Activated CD8-positive, alpha-beta memory T cell treated with anti-CD3 and anti-CD28 coated beads, Interleukin-2, amount 10 ng/mL, durations not matched to agents 7 days and 5 days (primary cell): ENCODE measurements around the gene SLC20A1. TPM values are rescaled to one million over a fixed set of nuclear protein-coding genes. Genes with fewer than 3 reads are reported as not detected.
A peak's percentile ranks its signal among the peaks of the same experiment; 100 is the strongest.

ENCODE experiments used
- ATAC-seq: fragments of 150-1000 bp; cut with Tn5 transposase; one replicate; pipeline ENCODE4 v1.10.0; 2021; ENCODE audit warnings: moderate library complexity
- CTCF ChIA-PET: fragments of 350-600 bp; sonication (Branson Sonifier 250); formaldehyde crosslinking; loops from one replicate; lab custom pipeline; 2021; ENCODE audit warnings: antibody characterized with exemption; lab: Charles Lee
- DNase-seq: peaks from one replicate; pipeline ENCODE4 v3.0.0-alpha.2; 2020
- H3K27ac Mint-ChIP-seq: one replicate; pipeline ENCODE4 v1.8.0; 2021; ENCODE audit warnings: mild to moderate bottlenecking, mixed read lengths
- H3K27me3 Mint-ChIP-seq: one replicate; pipeline ENCODE4 v1.8.0; 2021; ENCODE audit warnings: mixed read lengths
- H3K36me3 Mint-ChIP-seq: one replicate; pipeline ENCODE4 v1.8.0; 2021; ENCODE audit warnings: mild to moderate bottlenecking, mixed read lengths
- H3K4me1 Mint-ChIP-seq: one replicate; pipeline ENCODE4 v1.8.0; 2021; ENCODE audit warnings: mixed read lengths
- H3K4me3 Mint-ChIP-seq: one replicate; pipeline ENCODE4 v1.8.0; 2021; ENCODE audit warnings: mild to moderate bottlenecking, moderate library complexity, mixed read lengths
- H3K9me3 Mint-ChIP-seq: one replicate; pipeline ENCODE4 v1.8.0; 2022; ENCODE audit warnings: low read depth, mixed read lengths
- total RNA-seq, 2 experiments: library from RNA; stranded (reverse); gene quantifications; one replicate each; pipeline ENCODE4 v1.2.3, GENCODE V29; 2021

The SLC20A1 gene
- total RNA-seq, 2 experiments from 2014 or later: 134 to 146 TPM

DNA sequence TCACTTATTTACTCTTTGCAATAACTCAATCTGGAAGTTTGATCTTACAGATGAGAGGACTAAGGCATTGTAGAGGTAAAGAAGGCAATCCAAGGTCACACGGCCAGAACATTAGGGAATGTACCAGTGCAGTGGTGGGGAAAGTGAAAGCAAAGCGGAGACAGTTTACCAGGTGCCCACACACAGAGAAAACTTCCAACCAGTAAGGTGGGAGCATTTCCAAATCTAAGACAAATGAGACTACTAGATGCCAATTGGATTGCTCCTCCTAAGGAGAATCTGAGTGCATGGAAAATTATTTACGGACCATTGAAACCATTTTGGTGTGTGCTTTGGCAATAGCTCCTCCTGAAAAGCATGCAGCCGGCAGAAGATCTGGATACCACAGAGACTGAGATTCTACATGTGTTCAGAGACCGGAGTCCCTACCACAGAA lies 34.9 kb downstream of the SLC20A1 start:
- Mint-ChIP-seq H3K27me3 (peaks cover 5% of the 10 kb centered on the region), H3K4me1 (peaks cover 19% of the 10 kb centered on the region), H3K9me3 (no peaks in the 10 kb centered on the region), H3K36me3 (no peaks in the 10 kb centered on the region), H3K4me3 (no peak overlapping the region), H3K27ac (no peak overlapping the region)
- CTCF ChIA-PET: no interaction called here
- ATAC-seq (no peak), DNase-seq (no peak)

DNA sequence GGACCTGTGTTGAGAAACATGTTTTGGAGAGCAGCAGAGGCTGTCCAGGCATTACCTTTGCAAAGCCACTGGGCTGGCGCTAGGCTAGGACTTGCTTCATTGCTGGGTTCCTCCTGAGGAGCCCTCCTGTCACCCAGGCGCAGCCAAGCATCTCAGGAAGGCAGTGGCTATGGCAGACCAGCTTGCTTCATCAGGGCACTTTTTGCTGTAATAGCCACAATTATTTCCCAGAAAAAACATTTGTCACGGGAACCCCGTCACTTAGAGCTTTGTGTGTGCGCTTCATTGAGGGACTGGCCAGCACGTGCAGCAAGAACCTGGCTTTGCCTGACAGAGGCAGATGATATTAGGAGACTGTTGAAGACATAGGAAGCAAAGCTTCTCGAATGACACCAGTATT lies 36.4 kb downstream of the SLC20A1 start:
- H3K9me3 Mint-ChIP-seq: no peaks in the 10 kb centered on the region
- no peaks in the 10 kb centered on the region for H3K36me3 Mint-ChIP-seq
- peaks cover 5% of the 10 kb centered on the region for H3K27me3 Mint-ChIP-seq
- no peak overlapping the region for H3K27ac Mint-ChIP-seq
- DNase-seq (no peak), ATAC-seq (no peak)
- peaks cover 25% of the 10 kb centered on the region for H3K4me1 Mint-ChIP-seq
- no peak overlapping the region for H3K4me3 Mint-ChIP-seq
- CTCF ChIA-PET: interaction anchor here (1.1 to 1.6 kb wide), 3 partner anchors 10 to 56 kb away, joined by 3 to 4 read pairs (median 4); no protein-coding TSS in a partner anchor

DNA sequence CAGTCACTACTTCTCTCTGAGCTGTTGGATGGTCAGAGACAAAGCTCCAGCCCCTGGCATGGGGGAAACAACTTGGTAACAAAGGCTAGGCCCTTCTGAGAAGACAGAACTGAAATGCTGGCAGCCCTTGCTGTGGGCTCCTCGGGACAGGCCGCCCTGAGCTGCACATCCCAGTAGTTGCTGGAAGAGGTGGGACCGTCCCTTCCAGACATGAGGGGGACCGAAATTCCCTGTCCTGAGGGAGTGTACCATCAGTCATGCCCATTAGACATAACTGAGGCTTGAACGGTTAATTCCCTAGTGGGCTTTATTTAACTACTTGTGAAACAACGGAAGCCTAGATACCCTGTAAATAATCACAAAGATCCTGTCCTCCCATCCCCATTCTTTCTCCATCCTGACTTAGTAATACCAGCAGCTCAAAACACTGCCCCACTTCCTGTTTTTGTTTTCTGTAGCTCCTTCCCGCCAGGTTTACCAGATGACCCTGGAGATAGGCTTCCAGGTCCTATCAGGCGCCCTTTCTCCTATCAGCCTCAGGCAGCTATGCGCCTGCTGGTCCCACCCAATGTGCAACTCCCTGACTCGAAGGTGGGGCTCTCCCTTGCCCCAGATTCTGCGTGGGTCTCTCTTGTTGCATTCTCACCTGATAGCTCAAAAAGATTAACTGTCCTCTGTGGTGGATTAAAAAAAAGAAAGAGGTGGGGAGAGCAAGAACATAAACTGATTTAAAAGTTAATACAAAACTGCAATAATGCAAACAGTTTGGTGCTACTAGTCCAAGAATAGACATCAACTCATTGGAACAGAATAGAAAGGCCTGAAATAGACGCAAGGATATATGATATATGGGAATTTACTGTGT lies 38.0 kb downstream of the SLC20A1 start:
- Mint-ChIP-seq H3K27ac (peak overlapping the region; percentile 34), H3K36me3 (no peaks in the 10 kb centered on the region)
- ATAC-seq: no peak

DNA sequence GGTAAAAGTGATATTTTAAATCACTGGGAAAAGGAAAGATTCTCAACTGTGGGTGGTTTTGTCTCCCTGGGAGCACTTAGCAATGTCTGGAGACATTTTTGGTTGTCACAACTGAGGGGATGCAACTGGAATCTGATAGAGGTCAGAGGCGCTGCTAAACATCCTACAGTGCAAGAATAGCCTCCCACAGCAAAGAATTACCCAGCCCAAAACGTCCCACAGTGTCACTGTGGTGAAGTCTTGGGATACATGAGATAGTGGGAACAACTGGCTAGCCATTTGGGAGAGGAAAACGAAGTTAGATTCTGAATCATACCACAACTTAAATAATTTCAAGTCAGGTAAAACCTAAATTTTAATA lies 38.7 kb downstream of the SLC20A1 start:
- H3K27ac Mint-ChIP-seq: no peak overlapping the region
- H3K27me3 Mint-ChIP-seq: peaks cover 2% of the 10 kb centered on the region
- H3K4me1 Mint-ChIP-seq: peaks cover 31% of the 10 kb centered on the region
- CTCF ChIA-PET: interaction anchor here (1.1 to 2.2 kb wide), 4 partner anchors 8 to 58 kb away, joined by 3 to 6 read pairs (median 4); no protein-coding TSS in a partner anchor
- H3K36me3 Mint-ChIP-seq: no peaks in the 10 kb centered on the region
- no peak overlapping the region for H3K4me3 Mint-ChIP-seq
- no peak for ATAC-seq
- no peak for DNase-seq
- no peaks in the 10 kb centered on the region for H3K9me3 Mint-ChIP-seq

More for the DNA sequence above, 38.0 kb downstream of the SLC20A1 start:
- H3K4me1 Mint-ChIP-seq: peaks cover 28% of the 10 kb centered on the region
- no peak overlapping the region for H3K4me3 Mint-ChIP-seq
- CTCF ChIA-PET: interaction anchor here (0.7 to 1.5 kb wide), 7 partner anchors 9 to 84 kb away, joined by 3 to 4 read pairs (median 3); no protein-coding TSS in a partner anchor
- peaks cover 2% of the 10 kb centered on the region for H3K27me3 Mint-ChIP-seq
- H3K9me3 Mint-ChIP-seq: no peaks in the 10 kb centered on the region
- no peak for DNase-seq

DNA sequence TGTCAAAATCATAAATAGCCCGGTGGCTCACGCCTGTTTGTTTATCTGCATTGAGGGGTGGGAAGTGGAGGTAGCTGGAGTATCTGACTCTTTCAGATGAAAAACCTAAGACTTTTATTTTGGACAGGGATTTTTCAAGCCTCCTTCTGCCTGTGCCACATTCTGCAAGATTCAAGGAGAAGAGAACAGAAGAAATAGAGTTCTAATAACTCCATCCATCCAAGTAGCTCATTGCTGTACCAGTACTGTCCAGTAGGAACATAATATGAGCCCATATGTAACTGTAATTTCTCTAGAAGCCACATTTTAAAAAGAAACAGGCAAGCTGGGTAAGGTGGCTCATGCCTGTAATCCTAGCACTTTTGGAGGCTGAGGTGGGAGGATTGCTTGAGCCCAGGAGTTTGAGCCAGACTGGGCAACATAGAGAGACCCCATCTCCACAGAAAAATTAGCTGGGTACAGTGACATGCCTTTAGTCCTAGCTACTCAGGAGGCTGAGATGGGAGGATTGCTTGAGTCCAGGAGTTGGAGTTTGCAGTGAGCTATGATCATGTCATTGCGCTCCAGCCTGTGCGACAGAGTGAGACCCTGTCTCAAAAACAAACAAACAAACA lies 39.6 kb downstream of the SLC20A1 start:
- H3K36me3 Mint-ChIP-seq: no peaks in the 10 kb centered on the region
- DNase-seq (no peak), ATAC-seq (peak; percentile 39)
- H3K4me1 Mint-ChIP-seq: peaks cover 36% of the 10 kb centered on the region
- no peak overlapping the region for H3K27ac Mint-ChIP-seq
- no peak overlapping the region for H3K4me3 Mint-ChIP-seq
- no peaks in the 10 kb centered on the region for H3K27me3 Mint-ChIP-seq
- no peaks in the 10 kb centered on the region for H3K9me3 Mint-ChIP-seq
- CTCF ChIA-PET: interaction anchor here (0.8 to 2.2 kb wide), 5 partner anchors 9 to 59 kb away, joined by 3 to 9 read pairs (median 3); no protein-coding TSS in a partner anchor

DNA sequence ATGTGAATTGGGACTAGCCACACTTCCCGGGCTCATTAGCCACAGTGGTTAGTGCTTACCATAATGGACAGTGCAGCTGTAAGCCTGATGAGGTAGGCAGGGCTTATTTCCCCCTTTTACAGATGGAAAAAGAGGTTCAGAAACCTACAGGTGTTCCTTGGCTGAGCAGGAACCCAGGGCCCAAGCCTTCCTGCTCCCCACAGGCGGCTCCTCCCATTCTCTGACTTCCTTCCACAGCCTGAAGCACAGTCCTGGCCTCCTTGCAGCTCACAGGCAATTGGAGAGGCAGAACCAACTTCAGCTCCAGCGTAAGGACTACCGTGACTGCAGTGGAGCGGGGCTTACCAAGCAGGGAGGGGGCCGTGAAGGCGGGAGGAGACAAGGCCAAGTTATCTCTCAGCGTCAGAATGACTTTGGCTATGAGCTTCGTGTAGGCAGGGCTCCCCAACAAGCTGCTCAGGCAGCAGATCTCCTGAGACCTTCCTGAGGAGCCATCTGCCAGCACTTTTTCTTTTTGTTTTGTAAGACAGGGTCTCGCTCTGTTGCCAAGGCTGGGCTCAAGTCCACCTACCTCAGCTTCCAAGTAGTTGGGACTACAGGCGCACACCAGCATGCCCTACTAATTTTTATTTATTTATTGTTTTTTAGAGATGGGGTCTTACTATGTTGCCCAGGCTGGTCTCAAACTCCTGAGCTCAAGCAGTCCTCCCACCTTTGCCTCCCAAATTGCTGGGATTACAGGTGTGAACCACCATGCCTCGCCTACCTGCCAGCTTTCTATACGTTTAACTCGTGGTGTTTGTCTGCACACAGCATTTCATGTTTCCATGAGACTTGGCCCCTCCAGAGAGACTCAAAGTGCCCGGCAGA lies 40.8 kb downstream of the SLC20A1 start:
- DNase-seq: no peak
- ATAC-seq: no peak
- peaks cover 45% of the 10 kb centered on the region for H3K4me1 Mint-ChIP-seq
- CTCF ChIA-PET: interaction anchor here (0.9 to 2.2 kb wide), 6 partner anchors 20 to 87 kb away, joined by 3 to 9 read pairs (median 5); no protein-coding TSS in a partner anchor
- no peaks in the 10 kb centered on the region for H3K9me3 Mint-ChIP-seq
- no peaks in the 10 kb centered on the region for H3K27me3 Mint-ChIP-seq
- H3K4me3 Mint-ChIP-seq: no peak overlapping the region
- H3K36me3 Mint-ChIP-seq: no peaks in the 10 kb centered on the region
- no peak overlapping the region for H3K27ac Mint-ChIP-seq

DNA sequence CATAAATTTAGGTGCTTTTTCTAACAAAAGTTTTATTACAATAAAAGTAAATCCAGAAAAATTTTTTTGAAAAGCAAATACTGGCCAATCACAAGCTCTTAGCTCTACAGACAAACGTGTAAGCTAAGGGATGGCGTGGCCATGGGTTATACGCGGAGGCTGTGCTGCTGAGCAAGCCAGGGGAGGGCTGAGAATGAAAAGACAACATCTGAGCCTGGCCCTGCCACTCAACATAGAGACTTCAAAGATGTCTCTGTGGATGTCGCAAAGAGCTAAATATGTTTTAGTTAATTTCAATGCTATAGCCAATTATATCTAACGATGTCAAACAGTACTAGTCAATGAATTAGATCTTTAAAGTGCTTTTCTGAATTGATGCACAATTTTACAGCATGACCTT lies 41.8 kb downstream of the SLC20A1 start:
- Mint-ChIP-seq H3K4me3 (no peak overlapping the region), H3K27me3 (no peaks in the 10 kb centered on the region), H3K4me1 (peaks cover 55% of the 10 kb centered on the region), H3K27ac (no peak overlapping the region), H3K9me3 (no peaks in the 10 kb centered on the region), H3K36me3 (no peaks in the 10 kb centered on the region)
- DNase-seq (no peak), ATAC-seq (no peak)
- CTCF ChIA-PET: interaction anchor here (0.8 to 1.8 kb wide), 3 partner anchors 19 to 39 kb away, joined by 3 to 4 read pairs (median 3); no protein-coding TSS in a partner anchor

DNA sequence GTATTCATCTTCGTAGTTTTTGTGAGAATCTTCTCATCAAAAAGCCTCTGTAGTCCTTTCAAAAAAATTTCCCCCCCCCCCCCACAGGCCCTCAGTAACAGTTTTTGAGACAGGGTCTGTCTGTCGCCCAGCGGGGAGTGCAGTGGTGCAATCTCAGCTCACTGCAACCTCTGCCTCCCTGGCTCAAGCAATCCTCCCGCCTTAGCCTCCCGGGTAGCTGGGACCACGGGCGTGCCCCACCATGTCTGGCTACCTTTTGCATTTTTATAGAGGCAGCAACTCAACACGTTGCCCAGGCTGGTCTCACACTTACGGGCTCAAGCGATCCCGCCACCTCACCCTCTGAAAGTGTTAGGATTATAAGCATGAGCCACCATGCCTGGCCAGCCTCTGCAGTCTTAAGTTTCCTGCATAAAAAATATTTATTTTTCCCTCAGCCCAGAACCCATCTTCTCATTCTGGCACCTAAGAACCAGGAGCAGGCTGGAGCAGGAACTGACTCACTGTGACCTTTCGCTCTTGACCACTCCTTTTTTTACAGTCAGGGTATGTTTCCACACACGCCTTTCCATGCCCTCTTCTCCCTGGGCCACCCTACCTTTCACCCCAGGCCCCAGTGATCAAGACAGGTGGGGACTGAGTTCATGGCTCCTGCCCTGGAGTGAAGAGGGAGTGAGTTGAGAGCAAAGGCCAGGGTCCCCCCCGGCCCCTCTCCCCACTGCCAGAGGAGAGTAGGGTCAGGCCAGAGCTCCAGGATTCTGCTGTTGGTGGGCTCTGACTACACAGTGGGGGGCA lies 42.5 kb downstream of the SLC20A1 start:
- Mint-ChIP-seq H3K4me1 (peaks cover 62% of the 10 kb centered on the region), H3K4me3 (no peak overlapping the region)
- CTCF ChIA-PET: interaction anchor here (0.8 to 5.3 kb wide), 3 partner anchors 19 to 59 kb away, joined by 3 to 155 read pairs (median 66); no protein-coding TSS in a partner anchor

DNA sequence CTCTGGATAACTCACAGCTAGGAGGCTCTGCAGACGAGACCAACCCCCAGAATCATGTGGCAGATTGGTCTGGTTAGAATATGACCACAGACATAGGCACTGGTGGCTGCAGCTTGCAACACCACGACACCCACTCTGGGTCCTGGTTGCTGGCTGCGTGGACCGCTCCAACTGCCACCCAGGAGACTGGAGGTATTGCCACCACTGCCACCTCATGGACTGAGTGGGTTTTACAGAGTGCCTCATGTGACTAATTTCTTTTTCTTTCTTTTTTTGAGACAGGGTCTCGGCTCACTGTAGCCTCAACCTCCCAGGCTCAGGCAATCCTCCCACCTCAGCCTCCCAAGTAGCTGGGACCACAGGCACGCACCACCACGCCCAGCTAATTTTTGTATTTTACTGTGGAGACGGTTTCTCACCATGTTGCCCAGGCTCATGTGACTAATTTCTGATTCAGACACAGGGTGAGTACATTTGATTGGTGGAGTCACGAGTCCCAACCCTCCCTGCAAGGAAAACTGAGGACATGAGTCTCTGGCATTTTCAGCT lies 45.2 kb downstream of the SLC20A1 start:
- Mint-ChIP-seq H3K9me3 (no peaks in the 10 kb centered on the region), H3K27ac (peak overlapping the region; percentile 84), H3K4me3 (peak overlapping the region; percentile 34), H3K36me3 (no peaks in the 10 kb centered on the region), H3K4me1 (peaks cover 51% of the 10 kb centered on the region), H3K27me3 (no peaks in the 10 kb centered on the region)
- CTCF ChIA-PET: interaction anchor here (0.7 to 5.3 kb wide), 28 partner anchors 9 to 484 kb away, joined by 3 to 155 read pairs (median 4); partner anchors contain the start of genes CHCHD5 and SLC20A1
- DNase-seq (peak; percentile 89), ATAC-seq (peak; percentile 72)

More for the DNA sequence above, 42.5 kb downstream of the SLC20A1 start:
- ATAC-seq (no peak), DNase-seq (no peak)
- Mint-ChIP-seq H3K9me3 (no peaks in the 10 kb centered on the region), H3K36me3 (no peaks in the 10 kb centered on the region), H3K27ac (no peak overlapping the region), H3K27me3 (no peaks in the 10 kb centered on the region)

DNA sequence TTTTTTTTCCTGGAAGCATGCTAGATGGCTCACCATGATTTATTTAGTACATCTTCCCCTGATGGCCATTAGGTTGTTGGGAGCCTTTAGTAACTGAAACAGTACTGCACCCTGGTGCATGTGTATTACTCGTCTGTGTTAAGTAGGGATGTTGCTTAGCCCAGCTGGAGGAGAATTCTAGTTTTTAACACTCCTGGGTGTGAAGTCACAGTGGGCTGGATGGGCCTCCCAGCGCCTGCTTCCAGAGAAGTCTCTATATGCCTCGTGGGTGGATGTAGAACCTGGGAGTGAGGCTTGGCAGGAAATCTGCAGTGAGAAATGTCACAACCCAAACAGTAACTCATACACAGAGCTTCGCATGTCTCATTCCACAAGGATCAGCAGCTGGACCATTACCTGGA lies 46.1 kb downstream of the SLC20A1 start:
- DNase-seq: no peak
- CTCF ChIA-PET: interaction anchor here (0.5 to 5.3 kb wide), 18 partner anchors 8 to 212 kb away, joined by 3 to 155 read pairs (median 5); partner anchors contain the start of genes CHCHD5 and SLC20A1
- Mint-ChIP-seq H3K36me3 (no peaks in the 10 kb centered on the region), H3K27ac (peak overlapping the region; percentile 95), H3K9me3 (no peaks in the 10 kb centered on the region), H3K4me1 (peaks cover 45% of the 10 kb centered on the region), H3K27me3 (no peaks in the 10 kb centered on the region), H3K4me3 (no peak overlapping the region)
- no peak for ATAC-seq

DNA sequence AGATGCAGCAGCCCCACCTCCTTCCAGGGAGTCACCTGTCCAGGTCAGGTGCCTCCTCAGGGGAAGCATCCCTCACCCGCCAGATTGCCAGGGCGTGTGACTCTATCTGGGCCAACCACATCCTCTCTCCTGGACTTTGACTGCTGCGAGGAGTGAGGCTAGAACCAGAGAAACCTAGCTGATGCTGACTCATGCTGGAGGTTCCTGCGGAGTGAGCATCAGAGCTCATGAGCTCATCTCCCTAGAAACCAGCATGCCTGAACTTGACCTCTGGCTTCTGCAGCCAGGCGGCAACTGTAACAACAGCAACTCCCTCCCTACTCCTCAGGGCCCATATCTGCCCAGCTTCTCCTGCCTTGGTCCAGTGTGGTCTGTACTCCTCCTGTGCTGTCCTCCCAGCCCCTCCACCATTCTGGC lies 46.8 kb downstream of the SLC20A1 start:
- Mint-ChIP-seq H3K27ac (peak overlapping the region; percentile 95), H3K9me3 (no peaks in the 10 kb centered on the region), H3K4me1 (peaks cover 45% of the 10 kb centered on the region), H3K36me3 (no peaks in the 10 kb centered on the region), H3K4me3 (peak overlapping the region; percentile 33), H3K27me3 (no peaks in the 10 kb centered on the region)
- CTCF ChIA-PET: interaction anchor here (0.5 to 5.3 kb wide), 15 partner anchors 9 to 211 kb away, joined by 3 to 155 read pairs (median 5); partner anchors contain the start of genes CHCHD5 and SLC20A1
- ATAC-seq (peak; percentile 92), DNase-seq (peak; percentile 92)
